Body of pancreas (tissue), 4 donors: ENCODE data around the gene NCF4. TPM values are rescaled to one million over a fixed set of nuclear protein-coding genes. Genes with fewer than 3 reads are reported as not detected.

ENCODE experiments used
- ATAC-seq: fragments of 150-250 bp; one replicate; pipeline ENCODE4 v1.9.1; 2016
- DNase-seq, 4 donors: peaks; one replicate each; pipeline ENCODE4 v3.0.0-alpha.2; 2019
- H3K27ac ChIP-seq, 4 donors: fragments of 200-600 bp; sonication (generic); 1 replicate in 3 of 4; 2 replicates in 1 of 4; pipeline versions ENCODE4 v1.5.1 to v1.6.1; 2016 to 2019; ENCODE audit warnings: mild to moderate bottlenecking in 1 of 4, mixed read lengths in 1 of 4, moderate library complexity in 1 of 4
- H3K27me3 ChIP-seq, 2 donors: fragments of 200-600 bp; sonication (generic); one replicate each; pipeline ENCODE4 v1.6.0; 2016; ENCODE audit warnings: mild to moderate bottlenecking in 1 of 2
- H3K36me3 ChIP-seq, 2 donors: fragments of 200-600 bp; sonication (generic); replicated peaks in 1 of 2; 2 replicates each; pipeline ENCODE4 v1.5.1; 2016; ENCODE audit warnings: low read depth in 2 of 2; ENCODE audit not compliant: insufficient read depth in 1 of 2
- H3K4me1 ChIP-seq: fragments of 200-600 bp; sonication (generic); one replicate; pipeline ENCODE4 v1.6.0; 2016
- H3K4me3 ChIP-seq, 2 donors: fragments of 200-600 bp; sonication (generic); 1 replicate in 1 of 2; 2 replicates in 1 of 2; pipeline ENCODE4 v1.5.1; 2016 to 2019
- H3K9me3 ChIP-seq, 3 donors: fragments of 200-600 bp; sonication (generic); 1 replicate in 2 of 3; 2 replicates in 1 of 3; pipeline ENCODE4 v1.5.1; 2016
- CTCF ChIP-seq, 7 experiments: fragments of 450-650 bp in 4 of 7; fragments of 200-600 bp in 3 of 7; sonication (generic) in 3 of 7; IDR thresholded peaks; one replicate each; pipeline ENCODE4 v1.5.1; 2016 to 2019; ENCODE audit warnings: antibody characterized with exemption in 7 of 7
- POLR2A ChIP-seq, 3 donors: fragments of 450-650 bp; IDR thresholded peaks; one replicate each; pipeline ENCODE4 v1.6.1; 2016; ENCODE audit warnings: antibody characterized with exemption in 3 of 3, mild to moderate bottlenecking in 2 of 3
- WGBS, 2 donors: methylation state at CpG; one replicate each; pipeline ENCODE4 v1.1.5; 2017; 5-methylcytosine and 5-hydroxymethylcytosine counted together
- intact Hi-C: fragments of 100-400 bp; cut with DNase I; formaldehyde crosslinking; loops from one replicate; pipeline ENCODE4 v1.15.1; 2023
- total RNA-seq, 2 donors: library from RNA; depleted of rRNA; stranded (reverse); fragments of >200 nt; gene quantifications; one replicate each; pipeline ENCODE4 v1.1.0, GENCODE V29; 2016

Gene NCF4
- total RNA-seq, 2 donors from 2014 or later = 5.9 to 6.0 TPM

GRCh38 chr22:36907253-36908195 lies 46.7 kb downstream of the NCF4 start:
- no peaks in the 10 kb centered on the region for H3K27me3 ChIP-seq
- whole genome bisulfite sequencing, 2 donors = 73% methylated on average over 7 of the region's 7 CpGs
- no peak for TF ChIP-seq CTCF (IDR thresholded peaks at IDR 0.05)
- TF ChIP-seq POLR2A (IDR thresholded peaks at IDR 0.05) = no peak

GRCh38 chr22:36910461-36910860 lies 49.7 kb downstream of the NCF4 start:
- TF ChIP-seq POLR2A (IDR thresholded peaks at IDR 0.05) (no peak), CTCF (IDR thresholded peaks at IDR 0.05) (no peak)
- no peaks in the 10 kb centered on the region for H3K36me3 ChIP-seq
- no peak overlapping the region for H3K4me3 ChIP-seq
- intact Hi-C loops = no loop called here
- H3K4me1 ChIP-seq = no peaks in the 10 kb centered on the region
- H3K27ac ChIP-seq = no peak overlapping the region
- DNase-seq (no peak), ATAC-seq (no peak)
- H3K27me3 ChIP-seq = no peaks in the 10 kb centered on the region
- no peaks in the 10 kb centered on the region for H3K9me3 ChIP-seq

More at GRCh38 chr22:36907253-36908195, 46.7 kb downstream of the NCF4 start:
- H3K4me3 ChIP-seq = no peak overlapping the region
- H3K9me3 ChIP-seq = no peaks in the 10 kb centered on the region
- ATAC-seq = no peak
- intact Hi-C loops = no loop called here
- no peaks in the 10 kb centered on the region for H3K36me3 ChIP-seq
- H3K27ac ChIP-seq = no peak overlapping the region
- H3K4me1 ChIP-seq = no peaks in the 10 kb centered on the region
- DNase-seq = no peak

- Histone ChIP-seq H3K9me3 (no peaks in the 10 kb centered on the region), H3K36me3 (no peaks in the 10 kb centered on the region), H3K27ac (no peak overlapping the region), H3K27me3 (no peaks in the 10 kb centered on the region), H3K4me3 (no peak overlapping the region), H3K4me1 (no peaks in the 10 kb centered on the region)
- ATAC-seq = no peak
- WGBS, 2 donors = 41 to 47% methylated on average over 9 to 13 of the region's 13 CpGs
- DNase-seq = no peak
- TF ChIP-seq POLR2A (IDR thresholded peaks at IDR 0.05) = no peak
- TF ChIP-seq CTCF (IDR thresholded peaks at IDR 0.05) = no peak
- intact Hi-C loops = no loop called here
These were observed 51.3 kb downstream of the NCF4 start for GRCh38 chr22:36911887-36912661.

- no peaks in the 10 kb centered on the region for H3K4me1 ChIP-seq
- H3K27me3 ChIP-seq = no peaks in the 10 kb centered on the region
- no peaks in the 10 kb centered on the region for H3K9me3 ChIP-seq
- peak overlapping the region in 1 of 4 donors; percentile 48 for H3K27ac ChIP-seq
- TF ChIP-seq CTCF (IDR thresholded peaks at IDR 0.05) (no peak), POLR2A (IDR thresholded peaks at IDR 0.05) (no peak)
- no peaks in the 10 kb centered on the region for H3K36me3 ChIP-seq
- WGBS, 2 donors = 79 to 80% methylated on average over 8 of the region's 8 CpGs
- ATAC-seq (no peak), DNase-seq (peak in 1 of 4 donors; percentile 31)
- no peak overlapping the region for H3K4me3 ChIP-seq
- intact Hi-C loops = no loop called here
These were observed 52.1 kb downstream of the NCF4 start for GRCh38 chr22:36912694-36913426.
